BE2C (cell line): ENCODE data around the gene SH3GL2.

Experiments used
- DNase-seq: peaks from one replicate; pipeline ENCODE4 v3.0.0-alpha.2; 2020
- H3K27me3 ChIP-seq: fragments of 250-450 bp; sonication (Bioruptor Pico); 2 replicates; pipeline ENCODE4 v1.5.1; 2020; ENCODE audit warnings: mild to moderate bottlenecking
- H3K36me3 ChIP-seq: fragments of 250-450 bp; sonication (Bioruptor Pico); 2 replicates; pipeline ENCODE4 v1.5.1; 2020; ENCODE audit warnings: mild to moderate bottlenecking
- H3K4me1 ChIP-seq: fragments of 250-450 bp; sonication (Bioruptor Pico); 2 replicates; pipeline ENCODE4 v1.5.1; 2020
- H3K4me3 ChIP-seq: 2 replicates; pipeline ENCODE4 v1.5.1; 2011; ENCODE audit warnings: low read depth, low read length
- H3K9me3 ChIP-seq: fragments of 250-450 bp; sonication (Bioruptor Pico); 2 replicates; pipeline ENCODE4 v1.5.1; 2020
- CTCF ChIP-seq: IDR thresholded peaks from 2 replicates; pipeline ENCODE4 v1.5.1; 2012; ENCODE audit warnings: mild to moderate bottlenecking, low read depth, low read length

SH3GL2 gene

GRCh38 chr9:17833846-17834245 is 255.0 kb downstream of the SH3GL2 start:
- DNase-seq: no peak
- no peak for TF ChIP-seq CTCF
- Histone ChIP-seq H3K4me1 (no peaks in the 10 kb centered on the region), H3K9me3 (no peaks in the 10 kb centered on the region), H3K4me3 (no peak overlapping the region), H3K27me3 (no peaks in the 10 kb centered on the region; the same call in 1 of the 2 replicates), H3K36me3 (no peaks in the 10 kb centered on the region)

- 0 out of 2 replicates have a peak, but pooled peaks have one; percentile 14 for TF ChIP-seq CTCF
- Histone ChIP-seq H3K27me3 (no peaks in the 10 kb centered on the region; the same call in 1 of the 2 replicates), H3K36me3 (no peaks in the 10 kb centered on the region), H3K9me3 (no peaks in the 10 kb centered on the region), H3K4me3 (no peak overlapping the region), H3K4me1 (no peaks in the 10 kb centered on the region)
- no peak for DNase-seq
These were observed 259.1 kb downstream of the SH3GL2 start for GRCh38 chr9:17837965-17838364.

GRCh38 chr9:17839776-17840175 is 260.9 kb downstream of the SH3GL2 start:
- Histone ChIP-seq H3K9me3 (no peaks in the 10 kb centered on the region), H3K4me3 (no peak overlapping the region), H3K4me1 (no peaks in the 10 kb centered on the region), H3K36me3 (no peaks in the 10 kb centered on the region), H3K27me3 (no peaks in the 10 kb centered on the region; the same call in 1 of the 2 replicates)
- DNase-seq: no peak
- no peak for TF ChIP-seq CTCF

GRCh38 chr9:17843236-17843635 is 264.4 kb downstream of the SH3GL2 start:
- H3K4me1 ChIP-seq: no peaks in the 10 kb centered on the region
- H3K4me3 ChIP-seq: no peak overlapping the region
- no peaks in the 10 kb centered on the region; the same call in 1 of the 2 replicates for H3K27me3 ChIP-seq
- H3K9me3 ChIP-seq: no peaks in the 10 kb centered on the region
- H3K36me3 ChIP-seq: no peaks in the 10 kb centered on the region
- TF ChIP-seq CTCF: no peak
- no peak for DNase-seq
